GM12872 (cell line): ENCODE data around the gene ARF4.

Experiments used
- TF ChIP-seq, protein P1 (sequence below): IDR thresholded peaks from 3 replicates; pipeline ENCODE4 v1.5.1; 2011; ENCODE audit warnings: low read depth, mild to moderate bottlenecking, low read length, moderate library complexity; ENCODE audit not compliant: insufficient read depth

The ARF4 gene

DNA sequence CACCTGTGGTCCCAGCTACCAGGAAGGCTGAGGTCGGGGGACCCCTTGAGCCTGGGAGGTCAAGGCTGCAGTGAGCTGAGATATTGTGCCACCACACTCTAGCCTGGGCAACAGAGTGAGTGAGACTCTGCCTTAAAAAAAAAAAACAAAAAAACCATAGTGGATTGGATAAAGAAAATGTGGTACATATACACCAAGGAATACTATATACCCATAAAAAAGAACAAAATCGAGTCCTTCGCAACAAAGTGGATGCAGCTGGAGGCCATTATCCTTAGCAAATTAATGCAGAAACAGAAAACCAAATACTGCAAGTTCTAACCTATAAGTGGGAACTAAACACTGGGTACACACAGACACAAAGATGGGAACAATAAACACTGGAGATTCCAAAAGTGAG lies 20.6 kb upstream of the ARF4 start:
- TF ChIP-seq, protein P1, sequence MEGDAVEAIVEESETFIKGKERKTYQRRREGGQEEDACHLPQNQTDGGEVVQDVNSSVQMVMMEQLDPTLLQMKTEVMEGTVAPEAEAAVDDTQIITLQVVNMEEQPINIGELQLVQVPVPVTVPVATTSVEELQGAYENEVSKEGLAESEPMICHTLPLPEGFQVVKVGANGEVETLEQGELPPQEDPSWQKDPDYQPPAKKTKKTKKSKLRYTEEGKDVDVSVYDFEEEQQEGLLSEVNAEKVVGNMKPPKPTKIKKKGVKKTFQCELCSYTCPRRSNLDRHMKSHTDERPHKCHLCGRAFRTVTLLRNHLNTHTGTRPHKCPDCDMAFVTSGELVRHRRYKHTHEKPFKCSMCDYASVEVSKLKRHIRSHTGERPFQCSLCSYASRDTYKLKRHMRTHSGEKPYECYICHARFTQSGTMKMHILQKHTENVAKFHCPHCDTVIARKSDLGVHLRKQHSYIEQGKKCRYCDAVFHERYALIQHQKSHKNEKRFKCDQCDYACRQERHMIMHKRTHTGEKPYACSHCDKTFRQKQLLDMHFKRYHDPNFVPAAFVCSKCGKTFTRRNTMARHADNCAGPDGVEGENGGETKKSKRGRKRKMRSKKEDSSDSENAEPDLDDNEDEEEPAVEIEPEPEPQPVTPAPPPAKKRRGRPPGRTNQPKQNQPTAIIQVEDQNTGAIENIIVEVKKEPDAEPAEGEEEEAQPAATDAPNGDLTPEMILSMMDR: no peak

- TF ChIP-seq, protein P1: no peak
These were observed 19.1 kb upstream of the ARF4 start for GRCh38 chr3:57616233-57616632.

DNA sequence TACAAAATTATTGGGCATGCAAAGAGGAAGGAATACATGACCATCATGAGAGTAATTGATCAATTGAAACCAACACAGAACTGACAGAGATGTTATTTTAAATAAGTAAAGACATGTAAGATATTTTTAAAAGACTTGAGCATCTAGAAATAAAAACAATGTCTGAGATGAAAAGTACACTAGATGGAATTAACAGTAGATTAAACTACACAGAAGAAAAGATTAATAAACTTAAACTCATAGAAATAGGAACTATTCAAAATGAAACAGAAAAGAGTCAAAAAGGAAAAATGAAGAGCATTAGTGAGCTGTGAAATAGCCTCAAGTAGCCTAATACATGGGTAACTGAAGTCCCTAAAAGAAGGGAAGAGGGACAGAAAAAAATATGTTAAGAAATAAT lies 8.5 kb upstream of the ARF4 start:
- TF ChIP-seq, protein P1: no peak

DNA sequence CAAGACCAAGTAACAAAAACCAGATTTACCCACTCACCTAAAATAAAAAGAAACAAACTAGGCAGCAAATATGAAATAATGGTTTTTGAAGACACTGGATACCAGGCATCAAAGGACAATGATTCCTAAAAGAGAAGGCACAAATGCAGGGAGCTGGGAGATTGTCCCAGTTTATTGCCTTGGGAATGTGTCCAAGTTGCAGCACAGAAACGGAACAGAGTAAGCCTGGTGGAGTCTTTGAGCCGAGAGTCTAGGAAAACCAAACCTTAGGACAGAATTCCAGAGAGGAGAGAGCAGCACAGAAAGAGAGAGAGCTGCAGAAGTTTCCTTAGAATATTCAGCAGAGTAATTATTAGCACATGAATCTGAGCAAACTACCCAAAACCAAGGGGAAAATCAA lies 7.8 kb upstream of the ARF4 start:
- TF ChIP-seq, protein P1: no peak

DNA sequence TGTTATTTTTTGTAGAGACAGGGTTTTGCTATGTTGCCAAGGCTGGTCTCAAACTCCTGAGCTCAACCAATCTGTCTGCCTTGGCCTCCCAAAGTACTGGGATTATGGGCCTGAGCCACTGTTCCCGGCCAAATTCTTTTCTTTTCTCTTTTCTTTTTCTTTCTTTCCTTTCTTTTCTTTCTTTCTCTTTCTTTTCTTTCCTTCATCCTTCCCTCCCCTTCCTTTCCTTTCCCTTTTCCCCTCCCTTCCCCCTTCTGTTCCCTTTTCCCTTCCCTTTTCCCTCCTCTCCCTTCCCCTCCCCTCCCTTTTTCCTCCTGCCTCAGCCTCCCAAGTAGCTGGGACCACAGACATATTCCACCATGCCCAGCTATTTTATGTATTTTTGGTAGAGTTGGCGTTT lies 3.1 kb upstream of the ARF4 start:
- TF ChIP-seq, protein P1: no peak

DNA sequence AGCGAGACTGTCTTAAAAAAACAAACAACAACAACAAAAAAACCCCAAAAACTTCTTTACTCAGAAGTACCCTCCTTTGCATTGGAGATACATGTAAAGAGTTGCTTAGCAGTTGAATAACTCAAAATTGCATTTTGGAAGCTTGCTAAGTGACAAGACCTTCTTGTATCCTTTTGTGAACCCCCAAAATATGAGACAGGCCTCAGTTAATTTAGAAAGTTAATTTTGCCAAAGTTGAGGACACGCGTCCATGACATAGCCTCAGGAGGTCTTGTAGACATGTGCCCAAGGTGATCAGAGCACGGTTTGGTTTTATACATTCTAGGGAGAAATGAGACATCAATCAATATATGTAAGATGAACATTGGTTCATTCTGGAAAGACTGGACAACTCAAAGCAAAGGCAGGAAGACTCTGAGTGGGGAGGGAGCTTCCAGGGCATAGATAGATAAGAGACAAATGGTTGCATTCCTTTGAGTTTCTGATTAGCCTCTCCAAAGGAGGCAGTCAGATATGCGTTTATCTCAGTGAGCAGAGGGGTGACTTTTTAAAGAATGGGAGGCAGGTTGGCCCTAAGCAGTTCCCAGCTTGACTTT lies 1.7 kb upstream of the ARF4 start:
- TF ChIP-seq, protein P1: no peak

- TF ChIP-seq, protein P1: no peak
These were observed 533 bp downstream of the ARF4 start for GRCh38 chr3:57596495-57597126.
